ENCODE measurements around the gene CCDC121.

CCDC121 gene

DNA sequence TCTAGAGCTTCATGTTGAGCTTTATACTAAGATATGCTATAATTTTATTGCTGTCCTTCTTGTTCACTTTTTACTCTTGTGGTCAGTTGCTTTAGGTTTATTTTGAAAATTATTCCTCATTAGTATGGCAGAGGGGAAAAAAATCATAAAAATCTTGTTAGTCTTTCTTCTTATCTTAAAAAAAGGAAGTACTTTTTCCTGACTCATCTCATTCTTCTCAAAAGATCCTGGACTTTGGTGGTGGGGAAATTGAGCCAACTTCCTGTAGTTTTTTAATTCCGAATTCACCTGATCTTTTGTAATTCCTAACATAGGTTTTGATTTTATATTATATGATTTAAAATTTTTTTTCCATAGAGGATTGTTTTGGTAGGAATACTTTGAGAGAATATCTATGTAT, 38.6 kb upstream of the CCDC121 start:
- Histone ChIP-seq H3K79me2 (ENCODE audit: control insufficient read depth, low read length) (peaks cover 35% of the 10 kb centered on the region), H3K4me2 (ENCODE audit: low read length) (no peak overlapping the region)

DNA sequence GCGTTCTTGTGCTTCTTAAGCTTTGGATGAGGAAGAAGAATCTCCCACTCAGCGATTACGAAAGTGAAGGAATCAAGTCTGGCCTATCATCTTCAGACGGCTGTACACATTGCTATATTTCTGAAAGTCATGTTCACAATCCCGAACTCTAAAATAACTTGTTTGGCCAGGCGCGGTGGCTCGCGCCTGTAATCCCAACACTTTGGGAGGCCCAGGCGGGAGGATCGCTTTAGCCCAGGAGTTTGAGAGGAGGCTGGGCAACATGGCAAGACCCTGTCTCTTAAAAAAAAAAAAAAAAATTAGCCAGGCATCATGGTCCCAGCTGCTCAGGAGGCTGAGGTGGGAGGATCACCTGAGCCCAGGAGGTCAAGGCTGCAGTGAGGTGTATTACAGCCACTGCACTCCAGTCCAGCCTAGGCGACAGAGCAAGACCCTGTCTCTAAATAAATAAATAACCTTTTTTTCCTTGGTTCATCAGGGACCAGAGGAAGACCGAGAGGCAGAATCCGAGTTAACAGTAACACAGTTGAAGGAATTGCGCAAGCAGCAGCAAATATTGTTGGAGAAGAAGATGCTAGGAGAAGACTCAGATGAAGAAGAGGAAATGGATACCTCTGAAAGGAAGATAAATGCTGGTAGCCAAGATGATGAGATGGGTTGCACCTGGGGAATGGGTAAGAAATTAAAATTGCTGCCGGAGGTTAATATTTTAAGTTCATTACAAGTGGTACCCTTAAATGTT, 36.0 kb upstream of the CCDC121 start:
- TF ChIP-seq, protein P1, sequence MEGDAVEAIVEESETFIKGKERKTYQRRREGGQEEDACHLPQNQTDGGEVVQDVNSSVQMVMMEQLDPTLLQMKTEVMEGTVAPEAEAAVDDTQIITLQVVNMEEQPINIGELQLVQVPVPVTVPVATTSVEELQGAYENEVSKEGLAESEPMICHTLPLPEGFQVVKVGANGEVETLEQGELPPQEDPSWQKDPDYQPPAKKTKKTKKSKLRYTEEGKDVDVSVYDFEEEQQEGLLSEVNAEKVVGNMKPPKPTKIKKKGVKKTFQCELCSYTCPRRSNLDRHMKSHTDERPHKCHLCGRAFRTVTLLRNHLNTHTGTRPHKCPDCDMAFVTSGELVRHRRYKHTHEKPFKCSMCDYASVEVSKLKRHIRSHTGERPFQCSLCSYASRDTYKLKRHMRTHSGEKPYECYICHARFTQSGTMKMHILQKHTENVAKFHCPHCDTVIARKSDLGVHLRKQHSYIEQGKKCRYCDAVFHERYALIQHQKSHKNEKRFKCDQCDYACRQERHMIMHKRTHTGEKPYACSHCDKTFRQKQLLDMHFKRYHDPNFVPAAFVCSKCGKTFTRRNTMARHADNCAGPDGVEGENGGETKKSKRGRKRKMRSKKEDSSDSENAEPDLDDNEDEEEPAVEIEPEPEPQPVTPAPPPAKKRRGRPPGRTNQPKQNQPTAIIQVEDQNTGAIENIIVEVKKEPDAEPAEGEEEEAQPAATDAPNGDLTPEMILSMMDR (IDR thresholded peaks at IDR 0.05; ENCODE audit: low read depth, low read length, poor library complexity, severe bottlenecking) = no peak
- TF ChIP-seq EZH2phosphoT487 (IDR thresholded peaks at IDR 0.05; ENCODE audit: borderline replicate concordance, low read length) = no peak
- peaks cover 5% of the 10 kb centered on the region; the same call in 1 of the 2 replicates for H3F3A ChIP-seq (ENCODE audit: control insufficient read depth, insufficient read depth)
- peak overlapping the region; percentile 78 for H3K4me2 ChIP-seq (ENCODE audit: low read length)
- H3K36me3 ChIP-seq (ENCODE audit: control insufficient read depth, low read length) = peaks cover 50% of the 10 kb centered on the region
- peak overlapping the region; percentile 89; the same call in 1 of the 2 replicates for H3K27ac ChIP-seq (ENCODE audit: low read depth, low read length)
- peaks cover 22% of the 10 kb centered on the region for H3K4me1 ChIP-seq (ENCODE audit: control insufficient read depth, low read length)
- H3K9me3 ChIP-seq (ENCODE audit: control insufficient read depth, insufficient read depth, low read length) = no peaks in the 10 kb centered on the region
- no peaks in the 10 kb centered on the region for H3K9me2 ChIP-seq (replicated peaks; ENCODE audit: control insufficient read depth, low read length)
- H3K79me2 ChIP-seq (ENCODE audit: control insufficient read depth, low read length) = peaks cover 52% of the 10 kb centered on the region
- H3K27me3 ChIP-seq (ENCODE audit: control insufficient read depth, low read length) = no peaks in the 10 kb centered on the region
- H4K20me1 ChIP-seq (ENCODE audit: control insufficient read depth, insufficient read depth, low read depth, low read length) = no peaks in the 10 kb centered on the region
- peak overlapping the region; percentile 99 for H3K4me3 ChIP-seq (ENCODE audit: low read length)

More for the DNA sequence above, 38.6 kb upstream of the CCDC121 start:
- Histone ChIP-seq H3K4me1 (ENCODE audit: control insufficient read depth, low read length) (peaks cover 18% of the 10 kb centered on the region), H3K4me3 (ENCODE audit: low read length) (no peak overlapping the region), H3F3A (ENCODE audit: control insufficient read depth, insufficient read depth) (peaks cover 5% of the 10 kb centered on the region; the same call in 1 of the 2 replicates), H3K27ac (ENCODE audit: low read depth, low read length) (no peak overlapping the region), H3K9me3 (ENCODE audit: control insufficient read depth, insufficient read depth, low read length) (no peaks in the 10 kb centered on the region), H3K9me2 (replicated peaks; ENCODE audit: control insufficient read depth, low read length) (no peaks in the 10 kb centered on the region), H3K36me3 (ENCODE audit: control insufficient read depth, low read length) (peaks cover 38% of the 10 kb centered on the region), H3K27me3 (ENCODE audit: control insufficient read depth, low read length) (no peaks in the 10 kb centered on the region), H4K20me1 (ENCODE audit: control insufficient read depth, insufficient read depth, low read depth, low read length) (no peaks in the 10 kb centered on the region)
- TF ChIP-seq, protein P1 (IDR thresholded peaks at IDR 0.05; ENCODE audit: low read depth, low read length, poor library complexity, severe bottlenecking) = no peak
- TF ChIP-seq EZH2phosphoT487 (IDR thresholded peaks at IDR 0.05; ENCODE audit: borderline replicate concordance, low read length) = no peak

DNA sequence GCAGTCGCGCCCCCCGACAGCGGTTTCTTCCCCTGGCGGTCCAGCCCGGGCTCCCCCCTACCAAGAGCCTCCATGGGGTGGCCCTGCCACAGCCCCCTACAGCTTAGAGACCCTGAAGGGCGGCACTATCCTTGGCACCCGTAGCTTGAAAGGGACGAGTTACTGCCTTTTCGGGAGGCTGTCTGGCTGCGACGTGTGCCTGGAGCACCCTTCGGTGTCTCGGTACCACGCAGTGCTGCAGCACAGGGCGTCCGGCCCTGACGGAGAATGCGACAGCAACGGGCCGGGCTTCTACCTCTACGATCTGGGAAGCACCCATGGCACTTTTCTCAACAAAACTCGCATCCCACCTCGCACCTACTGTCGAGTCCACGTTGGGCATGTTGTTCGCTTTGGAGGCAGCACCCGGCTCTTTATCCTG, 35.4 kb upstream of the CCDC121 start:
- no peaks in the 10 kb centered on the region for H3K9me3 ChIP-seq (ENCODE audit: control insufficient read depth, insufficient read depth, low read length)
- peaks cover 53% of the 10 kb centered on the region for H3K36me3 ChIP-seq (ENCODE audit: control insufficient read depth, low read length)
- H3K9me2 ChIP-seq (replicated peaks; ENCODE audit: control insufficient read depth, low read length) = no peaks in the 10 kb centered on the region
- peaks cover 5% of the 10 kb centered on the region; the same call in 1 of the 2 replicates for H3F3A ChIP-seq (ENCODE audit: control insufficient read depth, insufficient read depth)
- peaks cover 52% of the 10 kb centered on the region for H3K79me2 ChIP-seq (ENCODE audit: control insufficient read depth, low read length)
- peak overlapping the region; percentile 99 for H3K4me3 ChIP-seq (ENCODE audit: low read length)
- no peaks in the 10 kb centered on the region for H3K27me3 ChIP-seq (ENCODE audit: control insufficient read depth, low read length)
- peak overlapping the region; percentile 78 for H3K4me2 ChIP-seq (ENCODE audit: low read length)
- H3K27ac ChIP-seq (ENCODE audit: low read depth, low read length) = peak overlapping the region; percentile 89
- peaks cover 22% of the 10 kb centered on the region for H3K4me1 ChIP-seq (ENCODE audit: control insufficient read depth, low read length)
- TF ChIP-seq EZH2phosphoT487 (IDR thresholded peaks at IDR 0.05; ENCODE audit: borderline replicate concordance, low read length) = no peak
- TF ChIP-seq, protein P1 (IDR thresholded peaks at IDR 0.05; ENCODE audit: low read depth, low read length, poor library complexity, severe bottlenecking) = peak; percentile 2
- no peaks in the 10 kb centered on the region for H4K20me1 ChIP-seq (ENCODE audit: control insufficient read depth, insufficient read depth, low read depth, low read length)
